ENCODE measurements around the gene POU3F2.

DNA sequence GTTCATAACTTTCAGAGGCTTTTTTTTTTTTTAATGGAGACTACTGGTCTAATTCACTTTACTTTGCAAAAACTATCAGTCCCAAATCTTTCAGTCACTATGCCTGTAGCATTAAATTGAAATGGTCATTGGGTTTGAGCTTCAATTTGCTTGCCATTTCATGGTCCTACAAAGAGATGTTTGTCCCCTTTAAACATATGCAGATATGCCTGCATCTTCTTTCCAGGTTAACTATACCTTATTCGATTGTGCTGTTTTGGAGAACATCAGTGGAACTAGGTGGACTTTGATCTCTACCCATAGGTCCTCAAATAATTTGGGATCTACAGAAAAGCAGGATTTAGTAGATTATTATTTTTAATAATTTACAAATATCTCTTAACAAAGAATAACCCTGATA, 4.6 kb downstream of the POU3F2 start:
- TF ChIP-seq, protein P1, sequence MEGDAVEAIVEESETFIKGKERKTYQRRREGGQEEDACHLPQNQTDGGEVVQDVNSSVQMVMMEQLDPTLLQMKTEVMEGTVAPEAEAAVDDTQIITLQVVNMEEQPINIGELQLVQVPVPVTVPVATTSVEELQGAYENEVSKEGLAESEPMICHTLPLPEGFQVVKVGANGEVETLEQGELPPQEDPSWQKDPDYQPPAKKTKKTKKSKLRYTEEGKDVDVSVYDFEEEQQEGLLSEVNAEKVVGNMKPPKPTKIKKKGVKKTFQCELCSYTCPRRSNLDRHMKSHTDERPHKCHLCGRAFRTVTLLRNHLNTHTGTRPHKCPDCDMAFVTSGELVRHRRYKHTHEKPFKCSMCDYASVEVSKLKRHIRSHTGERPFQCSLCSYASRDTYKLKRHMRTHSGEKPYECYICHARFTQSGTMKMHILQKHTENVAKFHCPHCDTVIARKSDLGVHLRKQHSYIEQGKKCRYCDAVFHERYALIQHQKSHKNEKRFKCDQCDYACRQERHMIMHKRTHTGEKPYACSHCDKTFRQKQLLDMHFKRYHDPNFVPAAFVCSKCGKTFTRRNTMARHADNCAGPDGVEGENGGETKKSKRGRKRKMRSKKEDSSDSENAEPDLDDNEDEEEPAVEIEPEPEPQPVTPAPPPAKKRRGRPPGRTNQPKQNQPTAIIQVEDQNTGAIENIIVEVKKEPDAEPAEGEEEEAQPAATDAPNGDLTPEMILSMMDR (conservative IDR thresholded peaks at IDR 0.05; ENCODE audit: low read length): no peak
- no peak for TF ChIP-seq EZH2phosphoT487 (IDR thresholded peaks at IDR 0.05; ENCODE audit: borderline replicate concordance)

All from Loucy (cell line).